ENCODE data around the gene PHLPP1. TPM values are rescaled to one million over a fixed set of nuclear protein-coding genes. Genes with fewer than 3 reads are reported as not detected.
A peak's percentile ranks its signal among the peaks of the same experiment; 100 is the strongest.

The PHLPP1 gene
- polyA plus RNA-seq, 6 donors from 2014 or later, result 0.16 to 1.6 (median 0.59) TPM

GRCh38 chr18:62875323-62875722 lies 160.0 kb downstream of the PHLPP1 start:
- no peak overlapping the region for H3K4me3 Mint-ChIP-seq
- ATAC-seq (ENCODE audit: low read depth in 2 of 2) (no peak), DNase-seq (no peak)
- peaks cover 0 to 7% (median 1%) of the 10 kb centered on the region in 3 donors for H3K4me1 Mint-ChIP-seq
- H3K27me3 Mint-ChIP-seq, result no peaks in the 10 kb centered on the region
- H3K27ac Mint-ChIP-seq, result no peak overlapping the region
- no peaks in the 10 kb centered on the region for H3K36me3 Mint-ChIP-seq
- H3K9me3 Mint-ChIP-seq, result no peaks in the 10 kb centered on the region

GRCh38 chr18:62876111-62876510 lies 160.8 kb downstream of the PHLPP1 start:
- Mint-ChIP-seq H3K27ac (peak overlapping the region in 1 of 6 donors; percentile 20), H3K36me3 (no peaks in the 10 kb centered on the region), H3K27me3 (no peaks in the 10 kb centered on the region), H3K9me3 (no peaks in the 10 kb centered on the region), H3K4me1 (peaks cover 0 to 6% (median 0%) of the 10 kb centered on the region in 3 donors), H3K4me3 (no peak overlapping the region)
- DNase-seq, result no peak
- ATAC-seq (ENCODE audit: low read depth in 2 of 2), result no peak

DNA sequence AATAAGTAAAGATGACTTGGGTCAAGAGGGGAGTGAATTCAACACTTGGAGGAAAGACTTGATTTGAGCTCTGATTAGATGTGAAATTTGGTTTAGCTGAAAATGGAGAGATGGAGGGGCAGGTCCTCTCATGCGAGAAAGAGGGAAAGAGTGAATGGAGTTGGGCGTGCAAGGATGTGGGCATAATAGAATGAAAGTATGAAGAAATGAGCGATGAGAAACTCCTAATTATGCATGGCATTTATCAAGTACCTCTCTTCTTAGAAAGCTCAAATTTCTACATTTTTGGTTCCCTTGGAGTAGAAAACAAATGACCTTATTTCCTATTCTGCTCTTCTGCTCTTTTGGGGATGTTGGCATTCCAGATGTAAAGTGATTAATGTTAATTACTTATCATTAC lies 161.5 kb downstream of the PHLPP1 start:
- peak overlapping the region in 3 of 6 donors; percentile 1 to 39 (median 16) for H3K27ac Mint-ChIP-seq

DNA sequence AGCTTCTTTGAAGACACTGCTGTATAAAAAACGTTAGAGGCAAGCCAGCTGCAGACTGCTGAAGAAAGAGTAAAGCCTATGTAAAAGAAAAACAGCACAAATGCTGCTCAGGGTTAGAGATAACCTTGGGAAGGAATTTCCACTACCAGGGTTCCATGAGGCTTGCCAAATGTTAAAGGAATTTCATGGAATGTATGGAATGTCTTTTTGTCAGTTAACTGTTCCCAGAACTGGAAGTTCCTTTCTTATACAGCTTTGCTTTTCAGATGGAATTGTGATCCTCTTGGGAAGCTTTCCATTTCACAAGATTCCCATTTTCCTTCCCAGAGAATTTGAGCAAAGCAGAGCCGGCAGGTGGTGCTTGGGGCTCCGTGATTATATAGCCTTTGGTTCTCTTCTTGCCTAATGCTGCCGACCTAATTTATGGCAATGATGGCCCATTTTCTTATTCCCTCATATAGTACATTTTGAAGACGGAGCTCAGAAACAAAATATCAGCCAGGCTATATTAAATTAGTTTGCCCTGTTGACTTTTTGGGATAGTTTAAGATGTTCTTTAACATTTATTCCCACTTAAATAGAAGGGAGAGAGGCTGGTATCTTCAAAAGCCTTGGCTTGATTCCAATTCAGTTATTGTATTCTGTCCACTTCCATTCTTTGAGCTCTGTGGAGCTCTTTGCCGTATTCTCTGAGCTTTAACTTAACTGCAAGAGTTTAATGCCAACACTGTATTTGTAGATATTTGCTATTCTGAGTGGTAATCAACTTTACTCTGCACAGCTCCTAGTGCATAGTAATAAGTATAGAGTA lies 162.3 kb downstream of the PHLPP1 start:
- no peaks in the 10 kb centered on the region for H3K36me3 Mint-ChIP-seq
- no peak overlapping the region for H3K4me3 Mint-ChIP-seq
- DNase-seq (no peak), ATAC-seq (ENCODE audit: low read depth in 2 of 2) (no peak)
- peaks cover 0 to 6% (median 0%) of the 10 kb centered on the region in 3 donors for H3K4me1 Mint-ChIP-seq
- no peak overlapping the region for H3K27ac Mint-ChIP-seq
- no peaks in the 10 kb centered on the region for H3K27me3 Mint-ChIP-seq
- H3K9me3 Mint-ChIP-seq, result no peaks in the 10 kb centered on the region

More for the DNA sequence above, 161.5 kb downstream of the PHLPP1 start:
- DNase-seq, result no peak
- ATAC-seq (ENCODE audit: low read depth in 2 of 2), result no peak
- no peaks in the 10 kb centered on the region for H3K9me3 Mint-ChIP-seq
- H3K4me3 Mint-ChIP-seq, result no peak overlapping the region
- no peaks in the 10 kb centered on the region for H3K27me3 Mint-ChIP-seq
- H3K4me1 Mint-ChIP-seq, result peaks cover 0 to 6% (median 0%) of the 10 kb centered on the region in 3 donors
- no peaks in the 10 kb centered on the region for H3K36me3 Mint-ChIP-seq

DNA sequence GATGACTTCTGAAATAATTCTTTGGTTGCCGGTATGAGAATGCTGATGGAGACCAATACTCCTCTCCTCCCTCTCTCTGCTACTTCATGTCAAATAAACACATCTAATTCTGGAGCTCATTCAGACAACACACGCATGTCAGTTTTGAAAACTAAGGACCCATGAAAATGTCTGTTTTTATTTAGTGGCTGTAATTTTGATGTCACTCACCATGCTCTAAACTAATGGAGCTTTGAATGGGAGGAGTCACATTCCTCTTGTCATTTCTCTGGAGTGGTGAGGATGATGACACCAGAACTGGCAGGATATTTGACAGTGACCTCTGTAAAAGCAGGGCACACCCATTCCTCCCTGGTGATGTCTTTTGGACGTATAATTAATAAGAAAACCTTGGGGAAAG lies 163.0 kb downstream of the PHLPP1 start:
- no peak for ATAC-seq (ENCODE audit: low read depth in 2 of 2)
- DNase-seq, result no peak
- H3K27me3 Mint-ChIP-seq, result no peaks in the 10 kb centered on the region
- H3K4me1 Mint-ChIP-seq, result peaks cover 0 to 6% (median 0%) of the 10 kb centered on the region in 3 donors
- no peak overlapping the region for H3K27ac Mint-ChIP-seq
- H3K36me3 Mint-ChIP-seq, result no peaks in the 10 kb centered on the region
- no peak overlapping the region for H3K4me3 Mint-ChIP-seq
- H3K9me3 Mint-ChIP-seq, result no peaks in the 10 kb centered on the region

- Mint-ChIP-seq H3K36me3 (no peaks in the 10 kb centered on the region), H3K9me3 (no peaks in the 10 kb centered on the region), H3K4me1 (peaks cover 0 to 6% (median 0%) of the 10 kb centered on the region in 3 donors), H3K4me3 (no peak overlapping the region), H3K27me3 (no peaks in the 10 kb centered on the region), H3K27ac (no peak overlapping the region)
- no peak for DNase-seq
- ATAC-seq (ENCODE audit: low read depth in 2 of 2), result no peak
Measured at GRCh38 chr18:62880034-62880433, 164.7 kb downstream of the PHLPP1 start.

DNA sequence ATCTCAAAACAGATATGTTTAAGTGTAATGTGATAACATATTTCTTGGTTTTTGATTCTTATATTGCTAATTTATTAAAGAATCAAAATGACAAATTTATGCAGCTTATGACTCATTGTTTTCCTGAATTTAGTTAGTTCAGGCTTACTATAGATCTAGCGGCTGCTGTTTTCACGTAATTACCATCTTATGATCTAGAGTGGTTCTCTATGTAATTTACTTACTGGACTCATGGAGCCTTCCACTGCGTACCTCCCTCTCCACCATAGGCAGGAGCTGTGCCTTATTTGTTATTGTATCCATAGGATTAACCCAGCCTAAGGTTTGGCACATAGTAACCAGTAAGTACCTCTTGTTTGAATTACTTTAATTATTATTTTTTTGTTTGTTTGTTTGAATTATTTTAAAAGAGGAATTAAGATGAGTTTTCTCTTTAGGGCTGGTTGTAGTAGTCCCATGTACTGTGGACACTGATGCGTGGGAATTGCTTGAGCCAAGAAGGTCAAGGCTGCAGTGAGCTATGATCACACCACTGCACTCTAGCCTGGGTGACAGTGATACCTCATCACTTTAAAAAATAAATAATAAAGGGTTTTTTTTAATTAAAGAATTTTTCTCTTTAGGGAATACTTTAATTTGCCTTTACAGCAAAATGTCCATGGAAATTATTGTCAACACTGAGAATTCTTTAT lies 165.5 kb downstream of the PHLPP1 start:
- no peaks in the 10 kb centered on the region for H3K27me3 Mint-ChIP-seq

DNA sequence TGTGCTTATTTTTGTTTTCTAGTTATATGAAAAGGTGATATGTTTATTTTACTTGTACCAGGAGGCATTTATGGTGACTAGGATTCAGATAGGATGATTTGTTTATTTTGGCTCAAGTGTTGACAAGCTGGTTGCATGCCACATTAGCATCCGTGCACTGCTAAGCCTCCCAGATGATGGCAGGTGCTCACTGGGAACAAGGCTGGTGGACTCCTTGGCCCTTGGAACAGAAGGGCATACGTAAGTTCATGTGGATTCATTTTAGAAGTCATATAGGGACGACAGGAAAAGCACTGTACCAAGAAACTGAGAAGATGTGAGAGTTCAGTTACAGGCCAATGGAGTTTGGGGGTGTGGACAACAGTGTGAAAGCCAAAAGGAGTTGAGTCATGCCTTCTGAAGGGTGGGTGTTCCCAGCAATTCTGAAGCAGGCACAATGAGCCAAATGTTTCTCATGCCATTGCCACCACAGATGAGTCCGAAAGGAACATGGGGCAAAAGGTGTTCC lies 166.2 kb downstream of the PHLPP1 start:
- ATAC-seq (ENCODE audit: low read depth in 2 of 2) (no peak), DNase-seq (no peak)
- peaks cover 0 to 6% (median 0%) of the 10 kb centered on the region in 3 donors for H3K4me1 Mint-ChIP-seq
- peak overlapping the region in 1 of 6 donors; percentile 33 for H3K27ac Mint-ChIP-seq
- H3K9me3 Mint-ChIP-seq, result no peaks in the 10 kb centered on the region
- no peaks in the 10 kb centered on the region for H3K36me3 Mint-ChIP-seq
- H3K27me3 Mint-ChIP-seq, result no peaks in the 10 kb centered on the region
- H3K4me3 Mint-ChIP-seq, result no peak overlapping the region

More for the DNA sequence above, 165.5 kb downstream of the PHLPP1 start:
- Mint-ChIP-seq H3K27ac (no peak overlapping the region), H3K4me1 (peaks cover 0 to 6% (median 0%) of the 10 kb centered on the region in 3 donors), H3K9me3 (no peaks in the 10 kb centered on the region), H3K4me3 (no peak overlapping the region), H3K36me3 (no peaks in the 10 kb centered on the region)
- DNase-seq, result no peak
- ATAC-seq (ENCODE audit: low read depth in 2 of 2), result no peak

DNA sequence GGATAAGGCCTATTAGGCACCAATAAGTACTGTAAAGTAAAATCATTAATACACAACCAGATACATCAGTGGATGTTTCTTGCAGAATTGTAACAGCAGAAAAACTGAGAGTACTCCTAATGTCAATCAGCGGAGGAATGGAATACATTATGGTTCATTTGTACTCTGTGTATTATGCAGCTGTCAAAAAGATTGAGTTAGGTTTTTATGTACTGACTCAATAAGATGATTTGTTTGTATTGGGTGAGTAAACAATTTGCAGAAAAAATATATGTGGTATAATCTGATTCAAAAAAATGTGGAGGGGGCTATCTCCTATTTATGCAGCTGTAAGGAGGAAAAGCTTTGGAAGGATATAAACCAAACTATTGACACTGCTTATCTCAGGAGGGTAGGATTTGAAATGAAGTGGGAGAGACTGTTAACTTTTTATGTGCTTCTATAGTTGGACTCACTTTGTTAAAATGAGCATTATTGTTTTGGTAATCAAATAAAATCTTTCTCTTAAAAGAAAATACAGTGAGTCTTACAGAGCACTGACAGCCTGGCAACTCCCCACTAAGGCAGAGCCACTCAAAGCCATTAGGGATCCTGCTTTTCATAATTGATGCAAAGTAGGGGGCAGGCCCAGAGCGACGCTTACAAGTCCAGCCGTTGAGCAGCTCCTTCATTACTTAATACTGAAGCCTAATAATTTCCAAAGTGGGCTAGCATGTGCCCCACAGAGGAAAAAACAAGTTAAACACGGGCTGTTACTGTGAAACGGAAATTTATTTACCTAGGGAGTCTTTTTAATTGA lies 168.8 kb downstream of the PHLPP1 start:
- peak overlapping the region in 1 of 6 donors; percentile 21 for H3K27ac Mint-ChIP-seq
- H3K9me3 Mint-ChIP-seq, result no peaks in the 10 kb centered on the region
- DNase-seq (no peak), ATAC-seq (ENCODE audit: low read depth in 2 of 2) (no peak)
- H3K4me1 Mint-ChIP-seq, result peaks cover 0 to 6% (median 0%) of the 10 kb centered on the region in 3 donors
- no peak overlapping the region for H3K4me3 Mint-ChIP-seq
- H3K36me3 Mint-ChIP-seq, result no peaks in the 10 kb centered on the region
- H3K27me3 Mint-ChIP-seq, result no peaks in the 10 kb centered on the region

DNA sequence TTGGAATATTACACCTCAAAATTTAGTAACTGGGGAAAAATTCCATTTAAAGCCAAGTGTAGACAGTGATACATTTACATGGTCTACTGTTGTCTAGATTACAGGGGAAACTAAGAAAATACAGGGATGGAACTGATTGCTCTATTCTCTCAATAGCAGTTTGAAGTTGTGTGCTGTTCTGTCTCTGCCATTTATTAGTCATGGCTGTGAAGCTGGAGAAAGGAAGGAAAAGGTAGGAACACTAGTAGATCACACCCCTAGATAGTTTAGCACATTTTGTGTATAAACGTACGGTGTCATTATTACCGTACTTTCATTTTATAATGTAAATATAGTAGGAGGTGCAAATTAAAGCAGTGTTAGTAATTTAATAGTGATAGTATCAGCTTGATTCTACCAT lies 170.5 kb downstream of the PHLPP1 start:
- Mint-ChIP-seq H3K36me3 (no peaks in the 10 kb centered on the region), H3K9me3 (no peaks in the 10 kb centered on the region), H3K27me3 (no peaks in the 10 kb centered on the region), H3K4me3 (no peak overlapping the region), H3K27ac (peak overlapping the region in 1 of 6 donors; percentile 12), H3K4me1 (no peaks in the 10 kb centered on the region)
- DNase-seq, result no peak
- ATAC-seq (ENCODE audit: low read depth in 2 of 2), result no peak

DNA sequence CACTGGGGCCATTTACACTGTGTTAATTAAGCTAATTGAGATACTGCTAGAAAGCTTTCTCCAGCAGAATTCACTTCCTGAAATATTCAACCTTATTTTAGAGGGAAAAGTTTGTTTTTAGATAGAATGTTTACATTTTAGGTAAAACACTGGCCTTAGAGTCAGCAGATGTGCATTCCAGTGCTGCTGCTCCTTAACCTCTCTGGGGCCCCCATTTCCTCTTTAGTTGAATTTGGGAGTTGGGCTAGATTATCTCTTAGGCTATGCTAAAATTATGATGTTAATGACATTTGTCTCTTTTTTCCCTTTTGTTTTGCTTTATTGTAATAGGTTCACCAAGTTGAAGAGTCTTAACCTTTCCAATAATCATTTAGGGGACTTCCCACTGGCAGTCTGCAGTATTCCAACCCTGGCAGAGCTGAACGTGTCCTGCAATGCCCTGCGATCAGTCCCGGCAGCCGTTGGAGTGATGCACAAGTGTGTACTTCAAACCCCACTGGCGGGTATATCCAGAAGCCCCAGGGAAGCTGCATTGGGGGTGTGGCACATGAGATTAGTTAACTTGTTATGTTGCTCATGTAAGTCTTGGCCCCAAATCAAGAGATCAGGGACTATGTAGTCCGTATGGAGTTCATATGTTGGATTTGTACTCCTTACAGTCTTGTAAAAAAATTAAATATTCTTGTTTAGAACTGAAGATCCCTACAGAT lies 179.5 kb downstream of the PHLPP1 start:
- peak overlapping the region in 1 of 6 donors; percentile 92 for H3K27ac Mint-ChIP-seq
- H3K27me3 Mint-ChIP-seq, result no peaks in the 10 kb centered on the region
- DNase-seq (no peak), ATAC-seq (ENCODE audit: low read depth in 2 of 2) (no peak)
- no peaks in the 10 kb centered on the region for H3K9me3 Mint-ChIP-seq
- H3K4me3 Mint-ChIP-seq, result no peak overlapping the region
- peaks cover 25 to 27% of the 10 kb centered on the region in 2 donors for H3K36me3 Mint-ChIP-seq
- H3K4me1 Mint-ChIP-seq, result no peaks in the 10 kb centered on the region

DNA sequence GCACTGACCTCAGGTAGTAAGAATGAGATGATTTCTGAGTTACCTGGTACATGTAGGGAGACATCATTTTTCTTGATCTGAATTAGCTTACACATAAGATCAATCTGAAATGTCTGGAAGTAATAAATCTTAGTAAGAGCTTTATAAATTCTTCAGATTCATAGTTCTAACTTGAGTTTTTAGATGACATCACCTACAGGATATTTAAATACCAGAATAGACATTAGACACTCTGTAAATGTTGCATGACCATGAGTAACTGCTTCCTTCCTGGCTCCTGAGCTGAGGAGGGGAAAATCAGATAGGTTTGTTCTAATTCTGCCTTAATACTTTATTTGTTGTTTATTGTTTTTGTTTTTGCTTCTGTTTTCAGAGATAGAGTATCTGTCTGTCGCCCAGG lies 181.8 kb downstream of the PHLPP1 start:
- H3K4me3 Mint-ChIP-seq, result no peak overlapping the region
- H3K9me3 Mint-ChIP-seq, result no peaks in the 10 kb centered on the region
- H3K27ac Mint-ChIP-seq, result no peak overlapping the region
- DNase-seq (no peak), ATAC-seq (ENCODE audit: low read depth in 2 of 2) (no peak)
- H3K36me3 Mint-ChIP-seq, result peaks cover 27 to 28% of the 10 kb centered on the region in 2 donors
- H3K4me1 Mint-ChIP-seq, result no peaks in the 10 kb centered on the region
- H3K27me3 Mint-ChIP-seq, result no peaks in the 10 kb centered on the region

GRCh38 chr18:62898359-62898758 lies 183.0 kb downstream of the PHLPP1 start:
- H3K4me3 Mint-ChIP-seq, result no peak overlapping the region
- DNase-seq, result no peak
- H3K27ac Mint-ChIP-seq, result peak overlapping the region in 1 of 6 donors; percentile 9
- H3K9me3 Mint-ChIP-seq, result no peaks in the 10 kb centered on the region
- H3K36me3 Mint-ChIP-seq, result peaks cover 27 to 33% of the 10 kb centered on the region in 2 donors
- no peaks in the 10 kb centered on the region for H3K27me3 Mint-ChIP-seq
- no peak for ATAC-seq (ENCODE audit: low read depth in 2 of 2)
- H3K4me1 Mint-ChIP-seq, result no peaks in the 10 kb centered on the region

Measured in naive B cell (primary cell).